GM19455 (cell line): ENCODE measurements around the gene KRT80.

Experiments used
- ATAC-seq: cut with Tn5 transposase; IDR thresholded peaks from one replicate; pipeline ENCODE4 v1.9.1; 2021; ENCODE audit not compliant: unreplicated experiment

KRT80 gene

GRCh38 chr12:52199294-52199919, 7.6 kb upstream of the KRT80 start:
- ATAC-seq = no peak

GRCh38 chr12:52198454-52199215, 6.8 kb upstream of the KRT80 start:
- ATAC-seq = no peak

GRCh38 chr12:52197371-52198231, 5.8 kb upstream of the KRT80 start:
- ATAC-seq = no peak

- ATAC-seq = no peak
Observed at GRCh38 chr12:52195065-52195730, 3.4 kb upstream of the KRT80 start.

- ATAC-seq = no peak
Observed at GRCh38 chr12:52193991-52194390, 2.2 kb upstream of the KRT80 start.

GRCh38 chr12:52193532-52193931, 1.7 kb upstream of the KRT80 start:
- no peak for ATAC-seq

GRCh38 chr12:52190860-52191729, 719 bp downstream of the KRT80 start:
- ATAC-seq = no peak

- no peak for ATAC-seq
Observed at GRCh38 chr12:52189376-52190174, 2.2 kb downstream of the KRT80 start.

- ATAC-seq = no peak
Observed at GRCh38 chr12:52188658-52189057, 3.2 kb downstream of the KRT80 start.

- no peak for ATAC-seq
Observed at GRCh38 chr12:52187640-52188039, 4.2 kb downstream of the KRT80 start.

GRCh38 chr12:52187206-52187605, 4.6 kb downstream of the KRT80 start:
- ATAC-seq = no peak

- ATAC-seq = no peak
Observed at GRCh38 chr12:52186118-52186840, 5.5 kb downstream of the KRT80 start.

- ATAC-seq = no peak
Observed at GRCh38 chr12:52185400-52185967, 6.3 kb downstream of the KRT80 start.

GRCh38 chr12:52184813-52185212, 7.0 kb downstream of the KRT80 start:
- no peak for ATAC-seq

- no peak for ATAC-seq
Observed at GRCh38 chr12:52183971-52184370, 7.8 kb downstream of the KRT80 start.

GRCh38 chr12:52183544-52183910, 8.3 kb downstream of the KRT80 start:
- no peak for ATAC-seq

GRCh38 chr12:52182898-52183543, 8.8 kb downstream of the KRT80 start:
- no peak for ATAC-seq

- ATAC-seq = no peak
Observed at GRCh38 chr12:52182384-52182783, 9.4 kb downstream of the KRT80 start.
